Colonic mucosa (tissue), 4 donors: ENCODE data around the gene DOK5. TPM values are rescaled to one million over a fixed set of nuclear protein-coding genes. Genes with fewer than 3 reads are reported as not detected.

Source experiments
- DNase-seq: peaks from one replicate; pipeline ENCODE4 v3.0.0-alpha.2; 2020
- H3K27ac ChIP-seq: fragments of 200-600 bp; one replicate; pipeline ENCODE4 v1.8.0; 2021
- H3K27me3 ChIP-seq: fragments of 200-600 bp; one replicate; pipeline ENCODE4 v1.8.0; 2021
- H3K36me3 ChIP-seq: fragments of 200-600 bp; one replicate; pipeline ENCODE4 v1.8.0; 2021
- H3K4me1 ChIP-seq: fragments of 200-600 bp; one replicate; pipeline ENCODE4 v1.8.0; 2021; ENCODE audit warnings: mild to moderate bottlenecking
- H3K4me3 ChIP-seq: fragments of 200-600 bp; one replicate; pipeline ENCODE4 v1.8.0; 2021
- H3K9ac ChIP-seq, 2 donors: one replicate each; pipeline ENCODE4 v1.7.0; 2013; ENCODE audit warnings: control low read depth in 2 of 2, low read depth in 2 of 2, low read length in 2 of 2
- H3K9me3 ChIP-seq: fragments of 200-600 bp; one replicate; pipeline ENCODE4 v1.8.0; 2021
- intact Hi-C: fragments of 100-400 bp; cut with DNase I; formaldehyde crosslinking; loops from one replicate; pipeline ENCODE4 v1.14.1; 2022
- total RNA-seq, 2 donors: library from RNA; stranded (reverse); fragmentation: NEBNext Ultra II Directional in 1 of 2; extraction: Animal tissue kit (Norgen Biotek cat#: 25700) in 1 of 2; gene quantifications; one replicate each; pipeline ENCODE4 v1.2.1, GENCODE V29; 2021
- TF ChIP-seq, protein P1 (sequence below): fragments of 200-600 bp; IDR thresholded peaks from one replicate; pipeline ENCODE4 v1.8.0; 2022; ENCODE audit warnings: antibody characterized with exemption, mild to moderate bottlenecking
- donor health status: healthy.
- donor health status: DM: no; HTN: no; CAD: no.
- donor health status: DM: no; HTN: no; CAD: no.

The DOK5 gene
- total RNA-seq, 2 donors from 2014 or later, result 0.80 TPM; not detected in 1

GRCh38 chr20:54470697-54471096 lies 4.7 kb upstream of the DOK5 start:
- H3K36me3 ChIP-seq, result no peaks in the 10 kb centered on the region
- no peak overlapping the region for H3K4me3 ChIP-seq
- no peak overlapping the region for H3K27ac ChIP-seq
- intact Hi-C loops, result no loop called here
- H3K27me3 ChIP-seq, result peaks cover 7% of the 10 kb centered on the region
- DNase-seq, result no peak
- TF ChIP-seq, protein P1, sequence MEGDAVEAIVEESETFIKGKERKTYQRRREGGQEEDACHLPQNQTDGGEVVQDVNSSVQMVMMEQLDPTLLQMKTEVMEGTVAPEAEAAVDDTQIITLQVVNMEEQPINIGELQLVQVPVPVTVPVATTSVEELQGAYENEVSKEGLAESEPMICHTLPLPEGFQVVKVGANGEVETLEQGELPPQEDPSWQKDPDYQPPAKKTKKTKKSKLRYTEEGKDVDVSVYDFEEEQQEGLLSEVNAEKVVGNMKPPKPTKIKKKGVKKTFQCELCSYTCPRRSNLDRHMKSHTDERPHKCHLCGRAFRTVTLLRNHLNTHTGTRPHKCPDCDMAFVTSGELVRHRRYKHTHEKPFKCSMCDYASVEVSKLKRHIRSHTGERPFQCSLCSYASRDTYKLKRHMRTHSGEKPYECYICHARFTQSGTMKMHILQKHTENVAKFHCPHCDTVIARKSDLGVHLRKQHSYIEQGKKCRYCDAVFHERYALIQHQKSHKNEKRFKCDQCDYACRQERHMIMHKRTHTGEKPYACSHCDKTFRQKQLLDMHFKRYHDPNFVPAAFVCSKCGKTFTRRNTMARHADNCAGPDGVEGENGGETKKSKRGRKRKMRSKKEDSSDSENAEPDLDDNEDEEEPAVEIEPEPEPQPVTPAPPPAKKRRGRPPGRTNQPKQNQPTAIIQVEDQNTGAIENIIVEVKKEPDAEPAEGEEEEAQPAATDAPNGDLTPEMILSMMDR, result no peak
- H3K9me3 ChIP-seq, result no peaks in the 10 kb centered on the region
- no peak overlapping the region for H3K9ac ChIP-seq
- H3K4me1 ChIP-seq, result no peaks in the 10 kb centered on the region

GRCh38 chr20:54472607-54473006 lies 2.8 kb upstream of the DOK5 start:
- intact Hi-C loops, result no loop called here
- TF ChIP-seq, protein P1, result no peak
- Histone ChIP-seq H3K9ac (no peak overlapping the region), H3K4me3 (no peak overlapping the region), H3K9me3 (no peaks in the 10 kb centered on the region), H3K4me1 (no peaks in the 10 kb centered on the region), H3K36me3 (no peaks in the 10 kb centered on the region), H3K27me3 (peaks cover 17% of the 10 kb centered on the region), H3K27ac (no peak overlapping the region)
- DNase-seq, result no peak

- DNase-seq, result no peak
- no peak overlapping the region for H3K9ac ChIP-seq
- H3K4me1 ChIP-seq, result no peaks in the 10 kb centered on the region
- no peaks in the 10 kb centered on the region for H3K36me3 ChIP-seq
- no peaks in the 10 kb centered on the region for H3K9me3 ChIP-seq
- intact Hi-C loops, result no loop called here
- TF ChIP-seq, protein P1, result no peak
- H3K27me3 ChIP-seq, result peaks cover 17% of the 10 kb centered on the region
- H3K4me3 ChIP-seq, result no peak overlapping the region
- H3K27ac ChIP-seq, result no peak overlapping the region
Measured at GRCh38 chr20:54473340-54473739, 2.1 kb upstream of the DOK5 start.

GRCh38 chr20:54474046-54474445 lies 1.3 kb upstream of the DOK5 start:
- Histone ChIP-seq H3K27me3 (peaks cover 17% of the 10 kb centered on the region), H3K4me3 (no peak overlapping the region), H3K9ac (no peak overlapping the region), H3K27ac (no peak overlapping the region), H3K9me3 (no peaks in the 10 kb centered on the region), H3K36me3 (no peaks in the 10 kb centered on the region), H3K4me1 (no peaks in the 10 kb centered on the region)
- DNase-seq, result no peak
- intact Hi-C loops, result no loop called here
- TF ChIP-seq, protein P1, result no peak

- DNase-seq, result no peak
- Histone ChIP-seq H3K9me3 (no peaks in the 10 kb centered on the region), H3K4me3 (no peak overlapping the region), H3K4me1 (no peaks in the 10 kb centered on the region), H3K36me3 (no peaks in the 10 kb centered on the region), H3K9ac (no peak overlapping the region), H3K27ac (no peak overlapping the region), H3K27me3 (peaks cover 17% of the 10 kb centered on the region)
- intact Hi-C loops, result no loop called here
- TF ChIP-seq, protein P1, result no peak
Measured at GRCh38 chr20:54474866-54475265, 527 bp upstream of the DOK5 start.
